ENCODE results near the gene CD300LD. TPM values are rescaled to one million over a fixed set of nuclear protein-coding genes. Genes with fewer than 3 reads are reported as not detected.

CD300LD gene
- not detected in 5 replicates for total RNA-seq (2022; extraction: Qiagen RNA extraction; ENCODE audit: low read depth)

GRCh38 chr17:74592087-74592990 is at the start of gene CD300LD:
Gene CD300LD (minus strand): TSS chr17:74592283. CDS start chr17:74592202, 81 bp downstream.

GRCh38 chr17:74623693-74624093 is 31.6 kb upstream of the CD300LD start, which contains the start of gene CD300E:
Gene CD300E (minus strand): TSS chr17:74623738. CDS start chr17:74623621, 117 bp downstream.

GRCh38 chr17:74567397-74567796 is 24.7 kb downstream of the CD300LD start, which contains the start of gene CD300H:
Gene CD300H (minus strand): TSS chr17:74567509.

GRCh38 chr17:74545843-74546230 is 46.2 kb downstream of the CD300LD start, which contains the start of gene CD300C:
Gene CD300C (minus strand): TSS chr17:74546115. CDS start chr17:74545782, 333 bp downstream.

GRCh38 chr17:74531231-74531761 is 60.8 kb downstream of the CD300LD start, which contains the start of gene CD300LB:
Gene CD300LB (minus strand): TSS chr17:74531475. CDS start chr17:74531350, 125 bp downstream.

Other genes with a start within 250 kb of the CD300LD start
- gene BTBD17, start 230.4 kb downstream of the CD300LD start, total RNA-seq (2022; extraction: Qiagen RNA extraction; ENCODE audit: low read depth): not detected in 5 replicates
- gene GPR142, start 224.8 kb downstream of the CD300LD start, total RNA-seq (2022; extraction: Qiagen RNA extraction; ENCODE audit: low read depth): not detected in 5 replicates
- 51.5 to 76.5 TPM (median 69.0 TPM) in 5 replicates for gene GPRC5C, start 160.2 kb downstream of the CD300LD start, total RNA-seq (2022; extraction: Qiagen RNA extraction; ENCODE audit: low read depth)
- gene CD300A, start 125.6 kb downstream of the CD300LD start, total RNA-seq (2022; extraction: Qiagen RNA extraction; ENCODE audit: low read depth): not detected in 5 replicates
- gene CD300LB, start 60.8 kb downstream of the CD300LD start, total RNA-seq (2022; extraction: Qiagen RNA extraction; ENCODE audit: low read depth): 0.05 to 0.17 TPM (median 0.10 TPM) in 4 of 5 replicates, not detected in the other
- 0.18 to 0.35 TPM (median 0.22 TPM) in 5 replicates for gene CD300C, start 46.2 kb downstream of the CD300LD start, total RNA-seq (2022; extraction: Qiagen RNA extraction; ENCODE audit: low read depth)
- 0.29 to 1.9 TPM (median 0.50 TPM) in 5 replicates for gene CD300H, start 24.8 kb downstream of the CD300LD start, total RNA-seq (2022; extraction: Qiagen RNA extraction; ENCODE audit: low read depth)
- gene CD300E, start 31.5 kb upstream of the CD300LD start, total RNA-seq (2022; extraction: Qiagen RNA extraction; ENCODE audit: low read depth): not detected in 5 replicates
- gene CD300LF, start 120.6 kb upstream of the CD300LD start, total RNA-seq (2022; extraction: Qiagen RNA extraction; ENCODE audit: low read depth): not detected in 5 replicates
- 1.1 to 1.4 TPM (median 1.3 TPM) in 5 replicates for gene RAB37, start 145.0 kb upstream of the CD300LD start, total RNA-seq (2022; extraction: Qiagen RNA extraction; ENCODE audit: low read depth)
- 34.8 to 45.4 TPM (median 44.6 TPM) in 5 replicates for gene NHERF1, start 156.3 kb upstream of the CD300LD start, total RNA-seq (2022; extraction: Qiagen RNA extraction; ENCODE audit: low read depth)
- 46.7 to 62.2 TPM (median 56.4 TPM) in 5 replicates for gene NAT9, start 184.1 kb upstream of the CD300LD start, total RNA-seq (2022; extraction: Qiagen RNA extraction; ENCODE audit: low read depth)